ENCODE results near the gene LRRN4CL.
"Not testable (repeated sequence)": the region's sequence is repeated elsewhere in the genome, so short reads cannot be mapped to it uniquely, and the experiment has no call there.

GRCh38 chr11:62693624-62694023 is 4.3 kb upstream of the LRRN4CL start:
- TF ChIP-seq POLR2A, CTCF, POLR2AphosphoS5, EP300 (IDR thresholded peaks at IDR 0.05): not testable (repeated sequence)
